NCI-H1436 treated with DMSO at 0.1 percent for 48 hours (cell line): ENCODE data around the gene SLC45A1.
"Not testable (repeated sequence)": the region's sequence is repeated elsewhere in the genome, so short reads cannot be mapped to it uniquely, and the experiment has no call there.

Experiments used
- DNase-seq: peaks from one replicate; lab custom pipeline; 2025; lab: John Stamatoyannopoulos, UW

The SLC45A1 gene

GRCh38 chr1:8367571-8368194 lies 49.8 kb downstream of the SLC45A1 start:
- no peak for DNase-seq

- DNase-seq, result no peak
These were observed 51.2 kb downstream of the SLC45A1 start for GRCh38 chr1:8368956-8369639.

- no peak for DNase-seq
These were observed 52.4 kb downstream of the SLC45A1 start for GRCh38 chr1:8370046-8370881.

GRCh38 chr1:8370905-8371315 lies 53.0 kb downstream of the SLC45A1 start:
- no peak for DNase-seq

GRCh38 chr1:8371372-8371991 lies 53.6 kb downstream of the SLC45A1 start:
- no peak for DNase-seq

GRCh38 chr1:8373125-8373524 lies 55.2 kb downstream of the SLC45A1 start:
- DNase-seq, result no peak

GRCh38 chr1:8373581-8374241 lies 55.8 kb downstream of the SLC45A1 start:
- DNase-seq, result no peak

- DNase-seq, result no peak
These were observed 56.4 kb downstream of the SLC45A1 start for GRCh38 chr1:8374356-8374755.

GRCh38 chr1:8374812-8375211 lies 56.9 kb downstream of the SLC45A1 start:
- DNase-seq, result no peak

GRCh38 chr1:8376358-8376840 lies 58.5 kb downstream of the SLC45A1 start:
- DNase-seq, result no peak

- no peak for DNase-seq
These were observed 59.5 kb downstream of the SLC45A1 start for GRCh38 chr1:8377271-8377981.

- DNase-seq, result no peak
These were observed 60.3 kb downstream of the SLC45A1 start for GRCh38 chr1:8378178-8378577.

- DNase-seq, result no peak
These were observed 61.1 kb downstream of the SLC45A1 start for GRCh38 chr1:8378981-8379470.

GRCh38 chr1:8379513-8380186 lies 61.7 kb downstream of the SLC45A1 start:
- DNase-seq, result no peak

GRCh38 chr1:8380310-8380709 lies 62.4 kb downstream of the SLC45A1 start:
- DNase-seq, result not testable (repeated sequence)

GRCh38 chr1:8381618-8382017 lies 63.7 kb downstream of the SLC45A1 start:
- DNase-seq, result no peak

- no peak for DNase-seq
These were observed 64.2 kb downstream of the SLC45A1 start for GRCh38 chr1:8382051-8382505.

- DNase-seq, result no peak
These were observed 64.9 kb downstream of the SLC45A1 start for GRCh38 chr1:8382608-8383505.

GRCh38 chr1:8384088-8384487 lies 66.2 kb downstream of the SLC45A1 start:
- DNase-seq, result no peak
